ENCODE results near the gene EFTUD2. TPM values are rescaled to one million over a fixed set of nuclear protein-coding genes. Genes with fewer than 3 reads are reported as not detected.

The EFTUD2 gene
- total and polyA plus RNA-seq, 2 donors from 2014 or later, result 37.9 to 98.4 TPM

- no peaks in the 10 kb centered on the region for H3K4me1 ChIP-seq (ENCODE audit: control insufficient read depth in 2 of 3, insufficient read depth in 2 of 3, low read depth in 1 of 3, low read length in 3 of 3)
- H3K9me3 ChIP-seq (ENCODE audit: control insufficient read depth in 2 of 3, insufficient read depth in 1 of 3, low read length in 3 of 3), result no peaks in the 10 kb centered on the region
- DNase-seq (no peak), FAIRE-seq (no peak)
- no peaks in the 10 kb centered on the region for H3K27me3 ChIP-seq (ENCODE audit: control insufficient read depth, insufficient read depth, low read length)
- no peak overlapping the region for H3K27ac ChIP-seq (ENCODE audit: low read depth in 2 of 2, low read length in 2 of 2)
- H3K4me3 ChIP-seq (ENCODE audit: low read length in 3 of 3), result no peak overlapping the region
- no peak overlapping the region for H3K9ac ChIP-seq (ENCODE audit: low read length in 3 of 3)
- TF ChIP-seq CTCF (IDR thresholded peaks at IDR 0.05; ENCODE audit: borderline replicate concordance, extremely low read depth, insufficient read depth), result no peak
- H3K36me3 ChIP-seq (ENCODE audit: control insufficient read depth in 2 of 3, insufficient read depth in 3 of 3, low read length in 3 of 3), result peaks cover 0 to 5% (median 3%) of the 10 kb centered on the region in 3 donors
- intact Hi-C loops (cut with DNase I), result no loop called here
Observed at GRCh38 chr17:44846206-44846605, 53.0 kb downstream of the EFTUD2 start.

GRCh38 chr17:44844390-44844830 lies 54.8 kb downstream of the EFTUD2 start:
- no peaks in the 10 kb centered on the region for H3K36me3 ChIP-seq (ENCODE audit: control insufficient read depth in 2 of 3, insufficient read depth in 3 of 3, low read length in 3 of 3)
- FAIRE-seq (no peak), DNase-seq (no peak)
- no peaks in the 10 kb centered on the region for H3K27me3 ChIP-seq (ENCODE audit: control insufficient read depth, insufficient read depth, low read length)
- no peak for TF ChIP-seq CTCF (IDR thresholded peaks at IDR 0.05; ENCODE audit: borderline replicate concordance, extremely low read depth, insufficient read depth)
- H3K4me3 ChIP-seq (ENCODE audit: low read length in 3 of 3), result no peak overlapping the region
- intact Hi-C loops (cut with DNase I), result no loop called here
- H3K4me1 ChIP-seq (ENCODE audit: control insufficient read depth in 2 of 3, insufficient read depth in 2 of 3, low read depth in 1 of 3, low read length in 3 of 3), result no peaks in the 10 kb centered on the region
- H3K27ac ChIP-seq (ENCODE audit: low read depth in 2 of 2, low read length in 2 of 2), result no peak overlapping the region
- H3K9ac ChIP-seq (ENCODE audit: low read length in 3 of 3), result no peak overlapping the region
- no peaks in the 10 kb centered on the region for H3K9me3 ChIP-seq (ENCODE audit: control insufficient read depth in 2 of 3, insufficient read depth in 1 of 3, low read length in 3 of 3)

- Histone ChIP-seq H3K4me3 (ENCODE audit: low read length in 3 of 3) (no peak overlapping the region), H3K27ac (ENCODE audit: low read depth in 2 of 2, low read length in 2 of 2) (no peak overlapping the region), H3K9ac (ENCODE audit: low read length in 3 of 3) (no peak overlapping the region), H3K4me1 (ENCODE audit: control insufficient read depth in 2 of 3, insufficient read depth in 2 of 3, low read depth in 1 of 3, low read length in 3 of 3) (no peaks in the 10 kb centered on the region), H3K27me3 (ENCODE audit: control insufficient read depth, insufficient read depth, low read length) (no peaks in the 10 kb centered on the region), H3K9me3 (ENCODE audit: control insufficient read depth in 2 of 3, insufficient read depth in 1 of 3, low read length in 3 of 3) (no peaks in the 10 kb centered on the region), H3K36me3 (ENCODE audit: control insufficient read depth in 2 of 3, insufficient read depth in 3 of 3, low read length in 3 of 3) (no peaks in the 10 kb centered on the region)
- intact Hi-C loops (cut with DNase I), result no loop called here
- FAIRE-seq (no peak), DNase-seq (peak in 2 of 5 donors; percentile 8 to 54)
- TF ChIP-seq CTCF (IDR thresholded peaks at IDR 0.05; ENCODE audit: borderline replicate concordance, extremely low read depth, insufficient read depth), result no peak
Observed at GRCh38 chr17:44842748-44843147, 56.5 kb downstream of the EFTUD2 start.

GRCh38 chr17:44840936-44841335 lies 58.3 kb downstream of the EFTUD2 start:
- no peak for TF ChIP-seq CTCF (IDR thresholded peaks at IDR 0.05; ENCODE audit: borderline replicate concordance, extremely low read depth, insufficient read depth)
- H3K4me3 ChIP-seq (ENCODE audit: low read length in 3 of 3), result no peak overlapping the region
- H3K4me1 ChIP-seq (ENCODE audit: control insufficient read depth in 2 of 3, insufficient read depth in 2 of 3, low read depth in 1 of 3, low read length in 3 of 3), result no peaks in the 10 kb centered on the region
- no peak overlapping the region for H3K9ac ChIP-seq (ENCODE audit: low read length in 3 of 3)
- no peaks in the 10 kb centered on the region for H3K36me3 ChIP-seq (ENCODE audit: control insufficient read depth in 2 of 3, insufficient read depth in 3 of 3, low read length in 3 of 3)
- DNase-seq (no peak), FAIRE-seq (no peak)
- no peaks in the 10 kb centered on the region for H3K9me3 ChIP-seq (ENCODE audit: control insufficient read depth in 2 of 3, insufficient read depth in 1 of 3, low read length in 3 of 3)
- no peak overlapping the region for H3K27ac ChIP-seq (ENCODE audit: low read depth in 2 of 2, low read length in 2 of 2)
- intact Hi-C loops (cut with DNase I), result no loop called here
- no peaks in the 10 kb centered on the region for H3K27me3 ChIP-seq (ENCODE audit: control insufficient read depth, insufficient read depth, low read length)

Data from kidney (tissue), 14 donors.